Subcutaneous adipose tissue (tissue), 4 donors: ENCODE measurements around the gene HEATR1. TPM values are rescaled to one million over a fixed set of nuclear protein-coding genes. Genes with fewer than 3 reads are reported as not detected.

Source experiments
- CTCF ChIP-seq: fragments of 450-650 bp; IDR thresholded peaks from one replicate; pipeline ENCODE4 v1.5.1; 2016; ENCODE audit warnings: low read depth, mild to moderate bottlenecking, control low read depth, antibody characterized with exemption, moderate library complexity
- total RNA-seq, 4 donors: library from RNA; depleted of rRNA; stranded (reverse); fragments of >200 nt; gene quantifications; one replicate each; pipeline ENCODE4 v1.1.0, GENCODE V29; 2016

Gene HEATR1
- total RNA-seq, 4 donors from 2014 or later = 20.1 to 32.0 (median 25.3) TPM

- no peak for TF ChIP-seq CTCF
Measured at GRCh38 chr1:236576004-236576403, 28.3 kb downstream of the HEATR1 start.

GRCh38 chr1:236575523-236575922 lies 28.8 kb downstream of the HEATR1 start:
- no peak for TF ChIP-seq CTCF

GRCh38 chr1:236568285-236568894 lies 35.9 kb downstream of the HEATR1 start:
- no peak for TF ChIP-seq CTCF

- TF ChIP-seq CTCF = no peak
Measured at GRCh38 chr1:236565530-236565929, 38.8 kb downstream of the HEATR1 start.

GRCh38 chr1:236561976-236562375 lies 42.3 kb downstream of the HEATR1 start:
- TF ChIP-seq CTCF = no peak

- no peak for TF ChIP-seq CTCF
Measured at GRCh38 chr1:236560213-236560771, 44.0 kb downstream of the HEATR1 start.

- TF ChIP-seq CTCF = no peak
Measured at GRCh38 chr1:236558846-236559245, 45.5 kb downstream of the HEATR1 start.
